ENCODE measurements around the gene C22orf23.

The C22orf23 gene

DNA sequence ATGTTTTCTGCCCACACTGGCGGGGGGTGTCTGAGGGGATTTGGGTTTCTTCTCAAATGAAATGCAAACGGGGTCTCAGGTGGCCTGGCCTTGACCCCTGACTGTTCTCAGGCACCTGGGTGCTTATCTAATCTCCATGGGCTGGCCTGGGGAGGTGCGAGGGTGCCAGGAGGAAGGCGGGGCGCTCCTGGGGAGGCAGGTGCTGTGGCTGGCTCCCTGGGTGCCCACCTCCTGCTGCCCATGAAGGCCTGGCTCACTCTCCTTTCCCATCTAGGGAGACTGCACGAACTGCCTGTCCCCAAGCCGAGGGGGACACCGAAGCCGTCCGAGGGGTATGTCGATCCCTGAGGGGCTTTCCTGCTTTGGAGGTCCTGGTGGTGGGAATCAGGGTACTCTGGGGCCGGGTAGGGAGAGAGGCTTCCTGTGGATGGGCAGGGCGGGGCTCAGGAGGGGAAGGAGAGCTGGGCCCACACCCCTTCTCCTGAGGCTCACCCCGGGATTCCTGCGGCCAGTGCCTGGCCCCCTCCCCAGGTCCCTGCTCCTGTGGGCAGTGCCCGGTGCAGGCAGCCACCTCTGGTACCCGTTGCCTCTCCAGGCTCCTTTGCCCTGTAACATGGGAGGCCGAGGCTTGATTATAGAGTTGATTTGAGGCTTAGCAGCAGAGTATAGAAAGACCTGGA is 28.9 kb downstream of the C22orf23 start:
- no peak for DNase-seq

DNA sequence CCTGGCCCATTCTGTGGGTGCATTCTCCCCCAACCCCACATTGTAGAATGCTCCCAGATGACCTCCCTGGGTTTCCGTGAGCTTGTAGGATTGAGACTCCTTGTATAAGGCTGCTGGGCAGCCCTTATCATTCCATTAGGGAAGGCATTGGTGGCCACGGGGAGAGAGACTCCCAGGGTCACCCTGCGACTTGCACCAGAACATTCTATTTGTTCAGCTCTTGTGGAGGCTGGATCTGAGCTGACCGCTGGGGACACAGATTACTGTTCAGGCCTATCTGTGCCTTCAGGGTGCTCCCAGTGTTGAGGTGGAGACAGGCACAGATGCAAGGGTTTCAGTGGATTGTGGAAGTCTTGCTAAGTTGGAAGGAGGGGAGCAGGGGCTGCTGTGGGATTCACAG is 29.5 kb downstream of the C22orf23 start:
- DNase-seq = no peak

DNA sequence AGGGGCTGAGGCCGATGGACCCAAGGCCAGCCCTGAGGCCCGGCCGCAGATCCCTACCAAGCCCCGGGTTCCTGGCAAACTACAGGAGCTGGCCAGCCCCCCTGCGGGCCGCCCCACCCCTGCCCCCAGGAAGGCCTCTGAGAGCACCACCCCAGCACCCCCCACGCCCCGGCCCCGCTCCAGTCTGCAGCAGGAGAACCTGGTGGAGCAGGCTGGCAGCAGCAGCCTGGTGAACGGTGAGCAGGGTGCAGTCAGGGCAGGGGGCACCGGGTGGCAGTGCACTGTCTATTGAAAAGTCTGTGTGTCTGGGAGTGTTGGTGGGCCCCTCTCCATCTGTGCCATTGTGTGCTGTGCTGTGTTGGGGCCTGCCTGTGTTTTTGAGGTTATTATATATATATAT is 31.2 kb downstream of the C22orf23 start:
- DNase-seq = no peak

DNA sequence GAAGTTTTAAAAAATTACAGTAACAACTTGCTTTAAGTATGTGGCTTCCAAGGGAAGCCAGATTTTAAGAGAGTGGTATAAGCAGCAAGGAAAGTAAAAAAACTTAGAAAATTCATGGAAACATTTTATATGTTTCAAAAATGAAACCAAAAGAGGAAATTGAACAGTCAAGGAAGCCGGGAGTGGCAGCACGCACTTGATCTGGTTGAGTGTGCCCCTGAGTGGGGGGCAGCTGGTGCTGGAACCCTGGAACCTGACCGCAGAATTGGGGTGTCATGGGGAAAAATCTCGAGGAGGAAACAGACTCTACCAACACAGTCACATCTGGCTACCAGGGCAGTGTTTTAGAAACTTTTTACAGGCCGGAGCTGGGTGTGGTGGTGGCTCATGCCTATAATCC is 33.3 kb downstream of the C22orf23 start:
- no peak for DNase-seq

DNA sequence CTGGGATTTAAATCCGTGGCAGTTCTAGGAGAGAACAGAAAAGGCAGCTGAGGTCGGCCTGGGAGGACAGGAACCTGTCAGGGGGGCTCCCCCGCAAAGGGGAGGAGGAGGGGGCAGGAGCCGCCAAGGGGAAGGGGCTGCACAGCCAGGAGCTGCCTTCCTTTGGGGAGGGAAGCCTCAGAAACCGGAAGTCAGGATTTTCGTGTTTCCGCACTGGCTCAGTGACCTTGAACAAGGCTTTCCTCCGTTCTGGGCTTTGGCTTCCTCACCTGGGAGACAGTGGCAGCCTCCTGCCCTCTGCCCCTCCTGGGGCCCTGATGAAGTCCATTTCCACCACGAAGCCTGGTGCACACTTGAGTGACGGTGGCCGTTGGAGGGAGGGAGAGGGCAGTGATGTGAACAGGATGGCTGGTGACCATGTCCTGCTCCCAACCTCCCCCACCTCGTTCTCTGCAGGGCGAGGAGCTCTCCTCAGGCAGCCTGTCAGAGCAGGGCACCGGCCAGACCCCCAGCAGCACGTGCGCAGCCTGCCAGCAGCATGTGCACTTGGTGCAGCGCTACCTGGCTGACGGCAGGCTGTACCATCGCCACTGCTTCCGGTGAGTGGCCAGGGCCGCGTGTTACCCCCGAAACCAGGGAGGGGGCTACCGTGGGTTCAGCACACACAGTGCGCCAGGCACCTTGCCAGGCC is 34.7 kb downstream of the C22orf23 start:
- DNase-seq = no peak

DNA sequence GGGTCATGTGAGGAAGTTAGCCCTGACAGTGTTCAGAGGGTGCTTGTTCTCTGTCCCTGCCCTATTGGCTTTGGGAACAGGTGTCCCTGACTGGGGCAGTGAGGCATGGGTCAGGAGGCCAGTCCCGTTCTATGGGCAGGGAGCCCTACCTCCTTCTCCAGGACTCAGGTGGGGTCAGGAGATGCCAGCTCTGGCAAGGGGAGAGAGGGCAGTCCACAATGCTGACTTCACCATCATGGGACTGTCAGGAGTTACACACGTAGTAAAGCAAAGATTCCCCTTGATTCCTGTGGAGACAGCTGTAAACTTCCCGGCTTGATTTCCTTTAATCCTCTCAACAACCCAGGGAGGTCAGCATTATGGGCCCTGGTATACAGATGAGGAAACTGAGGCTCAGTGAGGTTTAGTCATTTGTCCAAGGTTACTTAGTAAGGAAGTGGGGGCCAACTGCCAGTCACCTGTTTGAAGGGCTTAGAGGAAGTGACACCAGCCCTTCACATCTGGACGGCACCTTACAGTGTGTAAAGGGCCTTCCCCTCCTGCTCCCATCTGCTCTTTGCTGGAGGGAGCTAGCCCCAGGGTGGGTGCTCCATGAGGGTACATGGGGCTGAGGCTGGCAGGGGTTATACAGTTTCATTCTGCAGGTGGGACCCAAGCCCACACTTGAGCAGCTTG is 35.4 kb downstream of the C22orf23 start:
- DNase-seq = no peak

DNA sequence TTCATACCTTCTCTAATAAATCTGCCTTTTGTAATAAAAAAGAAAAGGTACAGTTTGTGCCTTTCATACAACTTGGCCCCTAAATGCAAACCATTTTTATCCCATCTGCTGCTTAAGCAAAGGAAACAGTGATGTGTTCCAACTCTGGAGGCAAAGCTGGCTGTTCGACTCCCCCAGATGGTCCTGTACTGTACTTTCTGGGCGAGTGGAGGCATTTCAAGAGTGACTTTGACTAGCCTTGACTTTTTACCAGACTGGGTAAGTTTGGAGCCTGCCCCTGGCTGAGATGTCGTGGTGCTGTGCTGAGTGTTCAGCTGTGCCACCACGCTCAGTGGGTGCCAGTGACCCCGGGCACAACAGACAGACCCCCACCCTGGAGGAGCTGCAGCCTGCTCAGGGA is 37.1 kb downstream of the C22orf23 start:
- DNase-seq = no peak

DNA sequence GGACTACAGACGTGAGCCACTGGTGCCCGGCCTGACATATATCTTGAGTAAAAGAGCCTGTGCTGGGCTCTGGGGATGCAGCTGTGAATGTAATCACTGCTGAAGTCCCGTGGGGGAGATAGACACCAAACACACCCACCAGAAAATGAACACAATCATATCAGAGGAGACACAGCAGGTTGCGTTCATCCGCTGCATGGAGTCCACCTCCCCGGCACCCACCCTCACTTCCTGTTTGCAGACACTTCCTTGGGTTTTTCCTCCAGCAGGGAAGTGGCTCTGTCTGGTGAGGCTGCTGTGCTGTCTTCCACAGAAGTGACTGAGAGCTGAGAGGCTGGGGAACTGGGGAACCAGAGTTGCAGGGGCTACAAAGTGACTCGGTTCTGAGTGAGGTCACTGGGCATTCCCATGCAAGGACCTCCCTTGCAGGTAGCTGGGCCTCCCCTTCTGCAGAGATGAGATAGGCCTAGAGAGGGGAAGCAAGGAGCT is 40.1 kb downstream of the C22orf23 start:
- no peak for DNase-seq

DNA sequence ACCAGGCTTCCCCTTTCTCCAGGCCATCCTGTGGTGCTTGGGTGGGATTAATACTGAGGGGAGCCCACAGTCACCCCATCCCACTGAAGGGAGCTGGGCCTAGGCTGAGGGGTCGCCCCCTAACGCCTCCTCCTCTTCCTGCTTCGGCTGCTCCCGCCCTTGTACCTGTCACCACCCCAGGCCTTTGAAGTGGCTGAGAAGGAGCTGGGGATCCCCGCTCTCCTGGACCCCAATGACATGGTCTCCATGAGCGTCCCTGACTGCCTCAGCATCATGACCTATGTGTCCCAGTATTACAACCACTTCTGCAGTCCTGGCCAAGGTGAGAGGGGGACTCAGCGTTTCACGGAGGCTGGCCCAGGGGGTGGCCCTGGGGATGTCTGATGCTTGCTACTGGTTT is 41.2 kb downstream of the C22orf23 start:
- no peak for DNase-seq

DNA sequence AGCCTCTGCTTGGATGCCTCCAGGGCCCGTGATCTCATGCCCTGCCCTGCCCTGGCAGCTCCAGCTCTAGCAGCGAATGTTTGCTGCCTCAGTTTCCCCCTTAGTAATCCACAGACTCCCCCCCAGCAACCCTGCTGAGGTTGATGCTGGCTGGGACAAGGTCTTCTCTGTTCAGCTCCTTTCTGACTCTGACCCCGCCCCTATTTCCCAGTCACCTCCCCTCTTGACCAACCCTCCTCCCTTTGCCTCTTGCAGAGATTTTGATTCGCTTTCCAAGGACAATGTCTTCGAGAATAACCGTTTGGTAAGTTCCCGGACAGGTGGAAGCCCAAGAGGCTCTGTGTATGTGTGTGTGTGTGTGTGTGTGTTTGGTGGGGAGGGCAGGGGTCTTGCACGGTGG is 41.7 kb downstream of the C22orf23 start:
- no peak for DNase-seq

DNA sequence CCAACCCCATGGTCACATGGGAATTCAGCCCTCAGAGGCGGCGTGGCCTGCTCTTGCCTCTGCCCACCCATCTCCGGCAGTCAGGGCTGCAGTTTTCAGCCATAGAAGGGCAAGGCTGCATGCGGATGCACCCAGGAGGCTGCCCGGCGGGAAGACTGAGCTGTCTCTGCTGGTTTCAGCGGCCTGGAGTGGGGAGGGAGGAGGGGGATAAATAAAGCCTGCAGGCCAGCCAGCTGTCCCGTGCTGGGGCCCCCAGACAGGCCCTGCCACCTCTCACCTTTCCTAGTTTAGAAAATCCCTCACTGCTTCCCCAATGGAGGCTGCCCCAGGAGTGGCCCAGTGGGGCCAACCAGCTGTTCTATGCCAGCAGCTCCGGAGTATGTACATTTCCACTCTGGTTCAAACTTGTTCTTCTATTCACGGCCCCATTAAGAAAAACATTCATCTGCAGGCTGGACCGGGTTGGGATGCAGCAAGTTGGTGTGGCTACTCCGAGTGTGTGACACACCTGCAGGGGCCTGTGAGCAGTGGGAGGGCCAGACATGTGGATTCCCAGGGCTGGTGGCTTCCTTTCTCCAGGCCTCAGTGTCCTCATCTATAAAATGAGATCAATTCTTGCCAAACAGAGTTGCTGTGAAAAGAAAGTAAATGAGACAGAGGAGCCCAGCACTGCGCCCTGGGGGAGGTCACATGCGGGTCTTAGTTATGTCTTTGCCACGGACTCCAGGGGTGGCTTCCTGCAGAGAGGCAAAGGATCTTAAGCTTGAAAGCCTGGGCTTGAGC is 42.3 kb downstream of the C22orf23 start:
- DNase-seq = no peak

DNA sequence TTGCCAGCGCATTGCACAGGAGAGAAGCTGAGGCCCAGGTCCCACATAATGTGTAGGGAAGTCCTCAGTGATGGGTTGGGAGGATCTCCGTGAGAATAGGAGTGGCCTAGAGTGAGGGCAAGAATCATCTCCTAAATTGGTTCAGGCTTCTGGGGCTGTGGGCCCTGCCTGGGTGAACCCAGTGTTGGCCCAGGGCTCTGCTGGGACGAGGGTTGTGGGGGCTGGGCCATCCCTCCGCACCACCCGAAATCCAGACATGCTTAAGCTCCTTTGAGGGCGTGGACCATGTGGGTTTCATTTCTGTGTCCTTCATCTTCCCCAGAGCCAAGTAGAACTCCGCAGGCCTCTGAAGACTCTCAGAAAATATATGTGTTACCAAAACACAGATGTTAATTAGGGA is 43.6 kb downstream of the C22orf23 start:
- DNase-seq = peak; percentile 67

DNA sequence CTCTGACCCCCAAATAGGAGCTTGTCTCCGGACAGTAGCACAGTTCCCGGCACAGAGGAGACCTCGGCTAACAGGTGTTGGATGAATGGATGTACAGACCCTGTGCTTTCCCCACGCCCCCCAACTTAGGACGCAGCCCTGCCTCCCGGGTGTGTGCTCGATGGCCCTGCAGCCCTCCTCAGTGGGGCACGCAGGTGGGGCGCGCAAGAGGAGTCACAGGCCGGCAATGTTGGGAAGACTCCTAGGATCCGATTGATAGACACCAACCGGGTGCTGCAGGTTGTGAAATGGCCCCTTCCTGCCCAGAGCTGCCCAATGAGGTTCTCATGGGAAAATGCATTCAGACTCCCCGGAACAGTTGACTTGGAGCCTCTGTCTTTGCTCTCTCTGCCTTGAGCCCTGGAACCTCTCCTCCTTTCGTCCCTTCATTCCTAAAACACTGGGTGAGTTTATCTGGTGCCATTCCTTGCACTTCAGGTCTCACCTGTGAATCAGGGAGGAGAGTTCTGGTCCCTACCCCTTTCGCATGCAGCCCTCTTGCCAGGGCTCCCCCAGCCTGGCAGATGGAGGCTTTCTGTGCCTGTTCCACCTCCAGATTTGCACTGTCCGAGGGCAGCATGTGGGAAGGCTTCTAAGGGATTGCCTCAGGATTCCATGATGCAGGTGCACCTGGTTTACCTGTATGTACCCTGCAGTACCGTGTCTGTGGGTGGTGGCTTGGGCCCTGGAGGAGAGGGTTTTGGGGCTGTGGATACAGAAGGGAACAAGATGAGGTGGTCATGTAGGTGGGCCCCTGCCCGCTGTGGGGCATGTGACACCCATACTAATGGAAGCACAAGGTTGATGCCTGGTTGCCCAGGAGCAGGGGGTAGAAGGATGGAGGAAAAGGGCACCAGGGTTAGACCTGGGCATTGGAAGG is 46.1 kb downstream of the C22orf23 start:
- no peak for DNase-seq

DNA sequence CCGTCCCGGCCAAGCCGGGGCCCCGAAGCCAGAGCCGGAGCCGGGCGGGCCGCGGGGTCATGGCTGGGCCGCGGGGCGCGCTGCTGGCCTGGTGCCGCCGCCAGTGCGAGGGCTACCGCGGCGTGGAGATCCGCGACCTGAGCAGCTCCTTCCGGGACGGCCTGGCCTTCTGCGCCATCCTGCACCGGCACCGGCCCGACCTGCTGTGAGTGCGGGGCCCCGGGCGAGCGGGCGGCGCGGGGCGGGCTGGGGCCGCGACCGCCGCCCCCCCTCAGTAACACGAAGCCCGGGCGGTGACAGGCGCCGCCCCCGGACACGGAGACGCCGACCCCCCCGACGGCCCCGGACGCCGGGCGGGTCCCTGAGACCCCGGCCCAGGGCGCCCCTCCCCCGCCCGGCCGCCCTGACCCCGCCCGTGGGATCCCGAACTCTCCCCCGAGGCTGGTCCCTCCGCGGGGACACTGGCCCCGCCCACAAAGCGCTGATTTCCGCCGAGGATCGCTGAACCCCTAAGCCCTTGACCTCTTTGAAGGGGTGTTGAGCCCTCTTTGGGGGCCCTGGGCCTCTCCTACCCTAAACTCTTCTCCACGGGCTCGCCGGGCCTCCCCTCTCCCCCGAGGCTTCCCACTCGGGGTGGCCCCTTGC is 46.9 kb downstream of the C22orf23 start:
- no peak for DNase-seq

DNA sequence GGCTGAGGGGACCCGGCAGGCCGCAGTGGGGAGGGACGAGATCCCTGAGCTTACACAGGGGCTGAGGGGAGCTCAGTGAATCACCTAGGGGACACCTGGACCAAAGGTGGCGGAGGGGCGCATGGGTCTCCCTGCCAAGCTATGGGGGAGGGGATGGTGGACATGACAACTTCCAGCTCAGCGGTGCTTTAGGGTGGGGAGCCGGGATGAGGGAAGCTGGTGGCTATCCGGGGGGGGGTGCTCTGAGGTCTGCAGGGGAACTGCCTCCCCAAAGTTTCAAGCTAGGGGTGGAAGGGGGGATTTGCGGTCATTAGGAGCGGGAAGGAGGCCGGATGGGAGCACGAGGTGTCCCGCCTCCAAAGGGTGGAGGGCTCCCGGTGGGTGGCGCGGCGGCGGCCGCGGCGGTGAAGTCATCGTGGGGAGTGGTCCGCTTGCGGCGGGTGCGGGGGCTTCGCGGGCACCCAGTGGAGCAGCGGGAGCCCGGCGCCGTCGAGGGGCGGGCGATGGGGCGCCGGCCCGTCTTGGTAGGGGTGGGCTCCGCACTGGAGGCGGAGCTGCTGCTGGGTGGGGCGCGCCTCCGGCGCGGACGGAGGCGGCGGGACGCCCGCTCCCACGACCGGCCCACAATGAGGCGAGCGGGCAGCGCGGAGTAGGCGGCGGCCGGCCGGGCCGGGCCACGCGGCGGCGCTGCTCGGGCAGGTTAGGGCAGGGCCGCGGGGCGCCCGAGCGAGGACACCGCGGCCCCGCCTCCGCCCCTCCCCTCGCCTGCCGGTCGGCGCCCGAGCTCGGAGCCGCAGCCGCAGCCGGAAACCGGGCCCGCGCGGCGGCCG is 47.7 kb downstream of the C22orf23 start, which contains the start of gene MICALL1:
Gene MICALL1 (plus strand): TSS at position 764 of the 830 bp plus-strand sequence. CDS start 126 bp downstream, outside the sequence.
- DNase-seq = peak; percentile 79

DNA sequence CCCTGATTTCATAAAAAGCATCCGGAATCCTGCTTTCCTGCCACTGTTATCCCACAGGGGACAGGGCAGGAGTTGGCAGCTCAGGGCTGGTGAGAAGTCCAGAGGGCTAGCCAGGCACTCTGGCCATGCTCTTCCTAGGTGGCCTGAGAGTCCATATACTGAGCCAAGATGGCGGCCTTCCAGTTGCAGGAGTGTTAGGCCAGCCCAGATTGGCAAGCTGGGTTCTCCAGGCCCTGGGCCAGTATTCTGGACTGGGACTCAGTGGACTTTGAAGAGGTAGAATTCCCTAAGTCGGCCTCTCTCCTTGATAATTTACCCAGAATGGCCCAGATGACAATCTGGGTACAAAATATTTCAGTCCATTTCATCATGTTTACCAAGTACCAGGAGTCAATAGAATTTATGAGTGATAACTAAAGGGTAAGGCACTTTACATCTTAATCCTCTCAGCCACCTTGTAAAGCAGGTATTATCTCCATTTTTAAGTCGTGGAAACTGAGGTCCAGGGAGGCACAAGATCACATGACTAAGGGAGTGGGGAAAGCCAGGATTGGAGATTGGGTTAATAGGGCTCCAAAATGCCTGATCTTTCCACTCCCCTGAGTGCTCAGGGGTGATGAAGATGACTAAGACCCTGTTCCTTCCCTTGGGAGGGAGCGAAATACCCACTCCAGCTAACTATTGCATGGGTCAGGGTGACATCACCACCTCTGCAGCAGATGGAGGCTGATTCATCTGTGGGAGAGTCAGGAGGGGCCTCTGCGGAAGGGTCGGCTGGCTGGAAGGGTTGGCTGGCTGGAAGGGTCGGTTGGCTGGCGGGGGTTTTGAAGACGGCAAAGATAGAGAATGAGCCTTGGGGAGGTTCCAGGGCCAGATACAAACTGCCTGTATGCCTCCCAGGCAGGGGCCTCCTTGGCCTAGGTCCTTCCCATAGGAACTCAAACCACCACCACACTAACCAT is 48.5 kb downstream of the C22orf23 start:
- DNase-seq = peak; percentile 99

DNA sequence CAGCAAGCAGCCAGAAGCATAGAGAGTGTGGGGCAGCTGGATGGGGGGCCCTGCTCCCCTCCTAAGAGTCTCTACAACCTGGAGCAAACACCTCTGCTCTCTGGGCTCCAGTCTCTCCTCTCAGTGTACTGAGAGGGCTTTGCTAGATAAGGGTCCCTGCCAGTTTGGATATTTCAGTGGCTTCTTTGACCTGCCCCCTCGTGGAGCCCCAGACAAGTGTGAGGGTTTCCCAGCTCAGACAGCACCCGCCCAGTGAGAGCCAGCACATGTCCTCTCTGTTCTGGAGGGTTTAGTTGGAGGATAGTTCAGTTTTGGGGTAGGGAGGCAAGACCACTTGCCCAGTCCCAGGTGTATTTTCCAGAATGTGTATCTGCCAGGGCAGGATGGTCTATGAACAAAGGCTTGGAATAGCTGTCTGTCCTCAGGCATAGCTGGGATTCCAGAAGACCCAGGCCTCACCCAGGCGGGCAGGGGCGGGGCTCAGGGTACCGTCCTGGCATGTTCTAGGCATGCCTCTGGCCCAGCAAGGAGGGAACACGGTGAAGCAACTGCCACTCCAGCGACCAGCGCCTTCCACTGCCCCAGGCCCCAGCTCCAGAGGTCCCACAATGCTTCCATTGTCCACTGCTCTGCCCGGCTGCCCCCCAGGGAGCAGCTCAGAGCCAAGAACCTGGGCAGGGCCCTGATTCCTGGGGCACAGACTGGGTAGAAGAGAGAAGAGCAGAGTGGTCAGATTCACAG is 54.8 kb downstream of the C22orf23 start:
- no peak for DNase-seq

DNA sequence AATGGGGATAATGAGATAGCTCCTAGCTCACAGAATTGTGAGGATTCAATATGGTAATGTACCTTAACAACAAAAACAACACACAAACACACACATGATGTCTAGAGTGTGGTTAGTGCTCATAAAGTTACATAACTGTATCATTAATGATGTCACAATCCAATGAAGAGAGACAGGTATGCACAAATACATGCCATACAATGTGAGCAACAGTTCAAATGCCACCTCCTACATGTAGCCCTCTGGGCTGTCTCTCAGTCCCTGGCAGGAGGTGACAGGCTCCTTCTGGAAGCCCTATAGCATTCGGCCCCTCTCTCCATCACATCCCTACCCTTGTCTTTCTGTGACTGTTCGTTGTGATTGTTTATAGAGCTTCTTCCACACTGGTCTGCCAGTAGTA is 55.6 kb downstream of the C22orf23 start:
- no peak for DNase-seq

DNA sequence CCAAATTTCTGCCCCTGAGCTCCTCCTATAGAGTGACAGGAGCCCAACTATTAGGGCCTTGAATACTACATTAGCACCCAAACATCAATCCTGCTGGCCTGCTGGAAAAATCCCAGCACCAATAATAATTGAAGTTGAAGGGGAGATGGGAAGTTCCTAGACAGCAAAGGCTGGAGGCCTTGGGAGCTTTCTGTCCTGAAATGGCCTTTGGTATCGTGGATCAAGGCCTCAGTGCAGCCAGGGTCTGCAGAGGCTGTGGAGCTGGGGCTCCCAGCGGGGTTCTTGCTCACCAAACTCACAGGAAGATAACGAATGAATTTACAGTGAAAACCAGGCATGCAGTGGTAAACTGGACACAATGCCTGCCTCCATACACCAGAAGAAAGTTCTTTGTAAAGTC is 56.5 kb downstream of the C22orf23 start:
- no peak for DNase-seq
